NCI-H82 treated with DMSO at 0.1 percent for 48 hours (cell line): ENCODE data around the gene SMIM33.
"Not testable (repeated sequence)": the region's sequence is repeated elsewhere in the genome, so short reads cannot be mapped to it uniquely, and the experiment has no call there.

Experiments used
- DNase-seq: peaks from one replicate; lab custom pipeline; 2025; ENCODE audit not compliant: unreplicated experiment; lab: John Stamatoyannopoulos, UW

Gene SMIM33

DNA sequence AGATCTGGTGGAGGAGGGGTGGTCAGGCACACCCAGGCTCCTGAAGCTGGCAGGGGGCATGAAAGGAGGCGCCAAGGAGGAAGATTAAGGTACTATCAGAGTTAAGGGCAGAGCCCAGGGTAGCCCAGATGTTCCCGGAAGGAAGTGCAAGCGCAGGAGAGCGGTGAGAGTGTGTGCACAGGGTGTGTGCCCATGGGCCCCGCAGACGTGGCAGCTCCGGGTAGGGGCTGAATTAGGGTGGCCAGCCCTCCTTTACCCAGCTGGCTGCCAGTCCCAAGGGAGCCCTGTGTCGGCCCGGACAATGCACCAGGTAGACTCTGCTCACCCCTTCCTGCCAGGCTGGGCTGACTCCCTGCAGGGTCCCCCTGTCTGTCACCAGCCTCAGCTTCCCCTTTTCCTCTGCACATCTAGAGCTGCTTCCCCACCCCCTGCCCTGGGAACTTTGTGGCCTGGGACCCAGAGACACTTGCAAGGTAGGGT, at the start of gene SMIM33:
TSS of gene SMIM33 (plus strand) at position 184 of the 480 bp plus-strand sequence. CDS start at position 302, 118 bp downstream.
- DNase-seq = no peak

DNA sequence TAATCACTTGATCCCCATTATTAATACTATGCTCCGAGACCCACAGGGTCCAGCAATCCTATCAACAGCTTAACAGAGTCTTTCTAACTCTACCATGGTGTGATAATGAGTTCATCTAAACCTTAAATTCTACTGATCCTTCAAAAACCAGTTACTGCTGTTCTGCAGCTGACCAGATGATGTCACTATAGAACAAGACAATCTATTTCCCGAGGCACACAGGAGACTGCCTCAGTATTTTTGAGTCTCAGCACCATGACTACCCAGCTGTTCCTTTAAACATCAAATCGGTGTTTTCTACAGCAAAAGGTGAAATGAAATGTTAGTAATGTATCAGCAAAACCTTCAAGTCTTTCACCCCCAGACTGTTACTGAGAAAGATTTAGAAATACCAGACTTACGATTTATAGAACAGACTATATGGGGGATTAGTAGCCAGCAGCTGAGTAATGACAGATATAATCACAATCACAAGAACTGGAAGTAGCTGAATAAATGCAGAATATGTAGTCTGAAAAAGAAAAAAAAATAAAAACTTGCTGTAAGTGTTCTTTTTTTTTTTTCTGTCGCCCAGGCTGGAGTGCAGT, 48.4 kb upstream of the SMIM33 start:
- DNase-seq = peak; percentile 35

DNA sequence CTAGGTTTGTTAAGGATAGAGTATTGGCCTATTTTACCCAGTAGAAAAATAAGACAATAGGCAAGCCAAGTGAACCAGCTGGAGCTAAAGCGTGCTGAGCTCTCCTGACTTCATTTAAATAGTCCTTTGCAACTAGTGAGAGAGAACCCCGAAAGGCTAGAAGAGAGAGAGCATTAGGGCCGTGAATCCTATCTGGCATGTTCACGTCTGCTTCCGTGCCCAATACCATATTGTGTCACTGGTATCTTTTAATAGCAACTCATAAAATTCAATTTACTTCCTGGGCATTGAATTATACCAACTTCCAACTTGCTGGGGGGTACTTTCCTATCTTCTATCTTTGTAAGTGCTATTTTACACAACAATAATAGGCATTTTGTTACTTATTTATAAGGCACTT, 45.3 kb upstream of the SMIM33 start:
- no peak for DNase-seq

DNA sequence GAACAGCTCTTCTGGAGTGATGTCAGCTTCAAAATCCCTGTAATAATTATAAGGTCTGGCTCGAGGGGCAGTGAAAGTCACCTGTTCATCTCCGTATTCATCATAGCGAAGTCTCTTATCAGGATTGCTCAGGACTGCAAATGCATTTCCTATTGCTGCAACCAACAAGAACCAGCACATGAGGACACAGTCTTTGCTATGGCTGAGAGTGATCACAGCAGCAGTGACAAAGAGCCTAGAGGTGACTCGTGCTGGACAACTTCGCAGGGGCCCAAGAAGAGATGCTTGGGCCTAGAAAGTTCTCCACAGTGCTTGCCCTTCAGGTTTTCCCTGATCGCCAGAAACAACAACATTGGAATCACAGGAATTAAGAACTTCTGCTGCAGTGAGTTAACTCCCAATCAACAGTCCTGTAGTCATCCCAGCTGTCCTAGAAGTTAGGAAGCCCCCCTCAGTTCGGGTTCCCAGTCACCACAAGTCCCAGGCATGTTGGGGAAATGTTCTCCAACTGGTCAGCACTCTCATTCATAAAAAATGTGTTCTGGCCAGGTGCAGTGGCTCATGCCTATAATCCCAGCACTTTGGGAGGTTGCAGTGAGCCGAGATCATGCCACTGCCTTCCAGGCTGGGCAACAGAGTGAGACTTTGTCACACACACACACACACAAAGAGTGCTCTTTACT, 44.5 kb upstream of the SMIM33 start:
- DNase-seq = no peak

DNA sequence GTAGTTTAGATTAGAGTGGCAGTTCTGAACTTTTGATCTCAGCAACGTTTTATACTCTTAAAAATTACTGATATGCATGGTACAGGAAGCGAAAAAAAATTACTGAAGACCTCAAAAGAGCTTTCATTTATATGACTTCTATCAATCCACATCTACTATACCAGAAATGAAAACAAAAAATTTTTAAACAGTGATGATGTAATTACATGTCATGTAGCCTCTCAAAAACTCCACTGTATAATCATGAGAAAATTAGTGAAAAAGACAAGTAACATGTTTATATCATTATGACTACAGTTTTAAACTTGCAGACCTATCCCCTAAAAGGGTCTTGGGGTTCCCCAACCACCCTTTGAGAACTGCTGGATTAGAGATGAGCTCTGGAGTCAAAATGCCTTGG, 40.8 kb upstream of the SMIM33 start:
- no peak for DNase-seq

DNA sequence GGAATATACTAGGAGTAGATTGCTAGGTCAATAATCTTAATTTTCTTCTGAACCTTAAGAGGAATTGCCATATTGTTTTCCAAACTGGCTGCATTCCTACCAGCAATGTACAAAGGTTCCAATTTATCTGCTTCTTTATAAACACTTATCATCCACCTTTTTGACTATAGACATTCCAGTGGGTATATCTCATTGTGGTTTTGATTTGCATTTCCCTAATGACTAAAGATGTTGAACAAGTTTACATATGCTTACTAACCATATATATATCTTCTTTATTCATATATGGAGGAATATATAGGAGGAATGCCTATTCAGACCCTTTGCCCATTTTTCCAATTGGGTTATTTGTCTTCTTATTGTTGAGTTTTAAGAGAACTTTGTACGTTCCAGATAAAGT, 39.1 kb upstream of the SMIM33 start:
- DNase-seq = no peak

DNA sequence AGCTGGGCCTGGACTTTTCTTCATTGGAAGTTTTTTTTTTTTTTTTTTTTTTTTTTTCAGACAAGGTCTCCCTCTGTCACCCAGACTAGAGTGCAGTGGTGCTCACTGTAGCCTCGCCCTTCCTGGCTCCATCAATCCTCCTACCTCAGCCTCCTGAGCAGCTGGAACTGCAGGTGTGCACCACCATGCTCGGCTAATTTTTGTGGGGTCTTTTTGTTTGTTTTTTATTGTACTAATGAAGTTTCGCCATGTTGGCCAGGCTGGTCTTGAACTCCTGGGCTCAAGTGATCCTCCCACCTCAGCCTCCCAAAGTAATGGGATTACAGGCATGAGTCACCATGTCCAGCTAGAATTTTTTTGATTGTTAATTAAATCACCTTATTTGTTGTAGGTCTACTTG, 35.1 kb upstream of the SMIM33 start:
- no peak for DNase-seq

DNA sequence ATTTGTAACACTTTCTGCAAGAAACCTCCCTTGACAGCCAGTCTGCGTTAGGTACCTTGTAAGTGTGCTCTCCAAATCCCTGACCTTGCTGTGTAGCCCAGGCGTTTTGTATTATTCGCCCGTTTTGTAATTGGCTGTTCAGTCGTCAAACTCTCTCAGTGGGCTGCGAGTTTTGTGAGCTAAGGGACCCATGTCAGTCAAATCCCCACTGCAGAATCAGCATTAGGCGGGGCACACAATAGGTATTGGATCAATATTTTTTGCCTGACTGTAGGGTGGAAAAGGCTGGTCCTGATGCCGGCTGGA, 32.1 kb upstream of the SMIM33 start:
- no peak for DNase-seq

DNA sequence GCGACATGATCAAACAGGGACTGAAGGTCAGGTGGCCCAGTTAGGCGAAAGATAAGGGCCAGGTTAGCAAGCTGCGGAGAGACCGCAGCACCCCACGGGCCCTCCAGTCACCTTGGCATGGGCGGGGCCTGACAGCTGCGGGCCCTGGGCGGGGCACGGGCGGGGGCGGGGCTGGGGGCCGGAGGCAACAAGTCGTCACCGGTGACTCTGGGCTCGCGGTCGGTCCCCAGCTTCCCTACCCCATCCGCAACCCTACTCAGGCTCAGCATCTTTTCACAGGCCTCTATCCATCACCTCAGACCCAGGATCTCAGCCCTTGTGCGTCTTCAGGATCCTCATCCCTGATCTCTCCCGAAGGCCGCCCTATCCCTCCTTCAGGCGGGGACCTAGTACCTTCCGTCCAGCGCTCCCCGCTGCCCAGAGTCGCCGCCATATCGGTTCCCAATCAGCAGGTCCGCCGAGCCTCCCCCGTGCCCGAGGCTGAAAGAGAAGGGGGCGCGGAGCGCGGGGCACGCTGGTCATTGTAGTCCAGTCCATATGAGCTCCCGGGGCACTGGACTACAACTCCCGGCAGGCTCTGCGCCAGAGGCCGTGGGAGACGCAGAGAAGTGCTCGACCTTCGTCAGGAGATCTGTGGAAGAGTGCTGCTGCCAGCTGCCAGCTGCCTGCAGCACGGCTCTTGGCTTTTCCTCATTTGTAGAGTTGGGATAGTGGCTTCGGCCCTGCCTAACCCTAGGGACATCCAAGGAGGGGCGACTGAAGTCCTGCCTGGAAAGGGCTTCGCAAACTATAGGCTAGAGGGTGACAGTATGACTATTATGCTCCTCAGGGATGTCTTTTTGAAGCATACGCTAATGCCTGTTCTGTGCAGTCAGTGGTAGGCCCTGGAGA, 31.5 kb upstream of the SMIM33 start, which contains the start of gene DNAJC18:
TSS of gene DNAJC18 (minus strand) at position 513 of the 891 bp plus-strand sequence. CDS start at position 433, 80 bp downstream.
- peak; percentile 68 for DNase-seq

DNA sequence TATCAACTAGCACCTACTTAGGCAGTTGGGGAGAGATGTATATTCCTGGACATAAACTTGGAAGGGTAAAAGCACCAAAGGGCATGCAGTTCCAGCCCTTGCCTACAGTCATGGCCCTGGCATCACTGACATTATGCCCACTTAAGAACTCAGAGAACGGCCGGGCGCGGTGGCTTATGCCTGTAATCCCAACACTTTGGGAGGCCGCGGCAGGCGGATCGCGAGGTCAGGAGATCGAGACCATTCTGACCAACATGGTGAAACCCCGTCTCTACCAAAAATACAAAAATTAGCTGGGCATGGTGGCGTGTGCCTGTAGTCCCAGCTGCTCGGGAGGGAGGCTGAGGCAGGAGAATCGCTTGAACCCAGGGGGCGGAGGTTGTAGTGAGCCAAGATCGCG, 30.4 kb upstream of the SMIM33 start:
- DNase-seq = not testable (repeated sequence)

DNA sequence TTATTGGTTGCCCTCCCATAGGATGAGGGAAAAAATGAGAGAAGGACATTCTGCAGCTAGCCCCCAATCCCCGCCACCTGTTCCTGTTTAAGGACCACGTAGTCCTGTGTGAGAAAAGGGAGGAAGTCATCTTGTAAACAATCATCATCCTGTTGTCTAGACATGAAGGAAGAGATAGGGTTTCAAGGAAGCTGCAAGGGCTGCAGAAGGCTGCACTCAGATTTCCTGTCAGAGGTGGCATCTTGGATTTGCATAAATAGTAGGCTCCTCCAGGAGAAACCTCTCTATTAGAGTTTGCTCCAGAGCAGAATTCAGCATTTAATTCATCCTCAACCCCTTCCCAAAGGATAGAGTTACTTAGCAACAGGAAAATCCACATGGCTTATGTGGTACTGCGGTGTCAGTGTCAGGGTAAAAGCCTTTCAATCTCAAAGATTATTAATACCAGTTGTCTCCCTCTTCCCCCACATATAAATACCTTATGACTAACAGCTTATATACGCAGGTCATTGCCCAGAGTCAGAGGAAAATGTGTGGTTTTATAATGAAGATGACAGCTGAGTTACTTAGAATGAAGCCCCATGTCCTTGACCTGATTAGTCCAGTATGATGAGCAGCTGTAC, 26.9 kb upstream of the SMIM33 start:
- no peak for DNase-seq

DNA sequence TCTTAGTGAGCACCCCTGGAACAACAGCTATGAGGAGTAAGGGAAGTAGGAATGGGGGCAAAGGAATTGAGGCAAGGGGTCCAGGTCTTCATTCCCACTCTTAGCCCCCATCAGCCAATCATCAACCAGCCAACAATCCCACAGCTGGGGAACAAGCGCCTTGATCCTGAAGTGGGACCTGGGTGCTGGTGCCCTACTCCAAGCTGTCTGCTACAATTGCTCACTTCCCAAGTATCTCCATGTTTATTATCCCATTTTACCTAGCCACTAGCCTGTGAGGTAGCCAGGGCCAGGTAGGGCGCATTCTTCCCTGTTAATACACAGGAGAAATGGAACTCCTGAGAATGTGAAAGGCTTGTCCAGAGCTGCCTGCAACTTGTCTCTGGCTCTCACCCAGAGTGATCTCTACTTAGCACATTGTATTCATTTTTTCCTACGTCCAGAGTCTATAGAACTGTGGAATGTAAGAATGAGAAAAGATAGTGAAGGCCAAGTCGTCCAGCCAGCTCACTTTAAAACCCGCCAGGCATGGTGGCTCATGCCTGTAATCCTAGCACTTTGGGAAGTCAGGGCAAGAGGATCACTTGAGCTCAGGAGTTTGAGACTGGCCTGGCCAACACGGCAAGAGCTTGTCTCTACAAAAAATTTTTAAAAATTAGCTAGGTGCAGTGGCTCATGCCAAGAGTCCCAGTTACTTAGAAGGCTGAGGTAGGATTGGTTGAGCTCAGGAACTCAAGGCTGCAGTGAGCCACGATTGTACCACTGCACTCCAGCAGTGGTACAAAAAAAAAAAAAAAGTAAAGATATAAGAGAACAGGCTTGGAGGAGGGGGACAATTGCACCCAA, 25.3 kb upstream of the SMIM33 start:
- DNase-seq = no peak

DNA sequence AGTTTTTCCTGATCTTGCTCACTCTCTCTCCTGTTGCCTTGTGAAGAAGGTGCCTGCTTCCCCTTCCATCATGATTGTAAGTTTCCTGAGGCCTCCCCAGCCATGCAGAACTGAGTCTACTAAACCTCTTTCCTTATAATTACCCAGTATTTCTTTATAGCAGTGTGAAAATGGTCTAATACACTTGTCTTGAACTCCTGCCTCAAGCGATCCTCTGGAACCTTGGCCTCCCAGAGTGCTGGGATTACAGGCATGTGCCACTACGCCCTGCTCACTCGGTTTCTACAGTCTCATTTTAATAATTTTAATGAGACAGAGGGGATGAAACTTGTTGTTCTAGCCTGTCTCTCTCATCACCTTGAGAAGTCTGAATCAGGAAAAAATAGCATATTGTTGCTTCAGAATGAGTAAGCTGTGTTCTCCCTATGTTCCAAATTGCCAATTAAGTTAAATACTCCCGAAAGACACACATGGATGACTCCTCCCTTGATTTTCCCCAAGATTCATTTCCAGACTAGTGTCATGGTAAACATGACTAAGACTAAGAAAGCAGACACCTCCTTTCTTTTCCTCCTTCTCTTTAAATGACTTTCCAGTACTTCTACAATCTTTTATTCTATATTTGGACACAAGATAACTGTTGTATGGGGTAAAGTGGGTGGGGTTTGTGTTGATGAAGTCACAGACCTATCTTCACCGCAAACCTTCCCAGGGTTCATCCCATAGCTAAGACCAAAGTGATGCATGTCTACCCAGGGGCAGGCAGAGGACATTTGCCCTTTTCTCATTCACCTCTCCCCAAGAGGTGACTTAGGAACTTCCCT, 23.6 kb upstream of the SMIM33 start:
- DNase-seq = no peak

DNA sequence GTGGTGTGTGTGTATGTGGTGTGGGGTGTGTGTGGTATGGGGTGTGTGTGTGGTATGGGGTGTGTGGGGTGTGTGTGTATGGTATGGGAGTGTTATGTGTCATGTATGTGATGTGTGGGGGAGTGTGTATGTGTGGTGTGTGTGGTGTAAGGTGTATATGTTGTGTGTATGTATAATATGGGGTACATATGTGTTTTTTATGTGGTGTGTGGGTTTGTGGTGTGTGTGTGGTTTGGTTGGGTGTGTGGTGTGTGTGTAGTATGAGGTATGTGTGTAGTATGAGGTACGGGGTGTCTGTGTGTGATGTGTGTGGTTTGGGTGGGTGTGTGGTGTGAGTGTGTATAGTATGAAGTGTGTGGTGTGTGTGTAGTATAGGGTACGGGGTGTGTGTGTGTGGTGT, 19.6 kb upstream of the SMIM33 start:
- DNase-seq = no peak

DNA sequence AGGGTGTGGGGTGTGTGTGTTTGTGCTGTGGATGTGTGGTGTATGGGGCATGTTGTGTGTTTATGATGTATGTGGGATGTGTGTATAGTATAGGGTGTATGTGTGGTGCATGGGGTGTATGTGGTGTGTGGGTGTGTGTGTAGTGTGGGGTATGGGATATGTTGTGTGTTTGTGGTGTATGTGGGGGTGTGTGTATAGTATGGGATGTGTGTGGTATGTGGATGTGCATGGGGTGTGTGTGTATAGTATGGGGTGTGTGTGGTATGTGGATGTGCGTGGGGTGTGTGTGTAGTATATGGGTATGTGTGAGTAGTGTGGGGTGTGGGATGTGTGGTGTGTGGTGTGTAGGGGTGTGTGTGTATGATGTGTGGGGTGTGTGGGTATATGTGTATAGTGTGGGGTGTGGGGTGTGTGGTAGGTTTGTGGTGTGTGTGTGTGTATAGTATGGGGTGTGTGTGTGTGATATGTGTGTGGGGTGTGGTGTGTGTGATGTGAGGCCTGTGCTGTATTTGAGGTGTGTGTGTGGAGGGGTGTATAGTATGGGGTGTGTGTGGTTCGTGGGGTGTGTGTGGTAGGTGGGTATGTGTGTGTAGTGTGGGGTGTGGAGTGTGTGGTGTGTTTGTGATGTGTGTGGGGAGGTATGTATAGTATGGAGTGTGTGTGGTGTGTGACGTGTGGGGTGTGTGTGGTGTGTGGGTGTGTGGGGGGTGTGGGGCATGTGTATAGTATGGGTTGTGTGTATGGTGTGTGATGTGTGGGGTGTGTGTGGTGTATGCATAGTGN, 18.7 kb upstream of the SMIM33 start:
- no peak for DNase-seq

DNA sequence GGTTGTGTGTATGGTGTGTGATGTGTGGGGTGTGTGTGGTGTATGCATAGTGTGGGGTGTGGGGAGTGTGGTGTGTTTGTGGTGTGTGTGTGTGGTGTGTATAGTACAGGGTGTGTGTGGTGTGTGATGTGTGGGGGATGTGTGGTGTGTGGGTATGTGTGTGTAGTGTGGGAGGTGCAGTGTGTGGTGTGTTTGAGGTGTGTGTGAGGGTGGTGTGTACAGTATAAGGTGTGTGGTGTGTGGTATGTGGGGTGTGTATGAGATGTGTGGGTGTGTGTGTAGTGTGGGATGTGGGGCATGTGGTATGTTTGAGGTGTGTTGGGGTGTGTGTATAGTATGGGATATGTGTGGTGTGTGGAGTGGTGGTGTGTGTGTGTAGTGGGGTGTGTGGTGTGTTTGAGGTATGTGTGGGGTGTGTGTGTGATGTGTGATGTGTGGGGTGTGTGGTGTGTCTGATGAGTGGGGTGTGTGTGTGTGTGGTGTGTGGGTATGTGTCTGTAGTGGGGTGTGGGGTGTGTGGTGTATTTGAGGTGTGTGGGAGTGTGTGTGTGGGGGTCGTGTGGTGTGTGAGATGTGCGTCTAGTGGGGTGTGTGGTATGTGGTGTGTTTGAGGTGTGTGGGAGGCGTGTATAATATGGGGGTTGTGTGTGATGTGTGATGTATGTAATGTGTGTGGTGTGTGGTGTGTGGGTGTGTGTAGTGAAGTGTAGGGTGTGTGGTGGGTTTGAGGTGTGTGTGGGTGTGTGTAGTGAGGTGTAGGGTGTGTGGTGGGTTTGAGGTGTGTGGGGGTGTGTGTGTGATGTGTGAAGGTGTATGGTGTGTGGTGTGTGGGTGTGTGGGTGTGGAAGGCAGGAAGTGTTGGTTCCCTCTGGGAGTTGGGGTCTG, 16.9 kb upstream of the SMIM33 start:
- DNase-seq = no peak

DNA sequence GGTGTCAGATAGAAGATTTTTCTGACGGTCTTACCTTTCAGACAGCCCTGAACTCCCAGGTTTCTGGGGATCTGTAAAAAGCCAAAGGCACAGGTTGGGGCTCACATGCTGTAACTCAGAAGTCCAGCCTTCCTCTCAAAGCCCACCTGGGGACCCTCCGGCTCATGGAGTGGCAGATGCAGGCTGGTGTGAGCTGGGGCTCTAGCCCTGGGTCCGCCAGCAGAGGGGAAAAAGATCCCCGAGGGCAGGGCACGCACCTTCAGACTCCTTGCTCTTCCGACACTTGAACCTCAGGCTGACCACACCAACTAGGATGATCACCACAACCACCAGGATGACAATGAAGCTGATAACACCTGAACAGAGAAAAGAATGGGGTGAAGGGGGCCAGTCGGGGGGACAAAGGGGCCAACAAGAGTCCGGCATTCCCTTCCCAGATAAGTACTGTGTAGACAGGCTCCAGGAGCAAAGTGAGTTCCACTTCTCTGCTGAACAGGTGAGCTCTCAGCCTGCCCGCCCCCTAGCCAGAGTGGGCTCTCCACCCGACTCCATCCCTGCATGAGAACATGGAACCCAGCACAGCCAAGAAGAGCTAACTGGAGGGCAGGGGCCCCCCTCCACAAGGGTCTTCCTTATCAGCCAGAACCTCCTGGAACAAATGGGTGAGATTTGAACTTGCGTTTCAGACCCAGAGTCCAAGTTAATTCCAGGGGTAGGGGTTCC, 16.1 kb upstream of the SMIM33 start:
- no peak for DNase-seq
